22Rv1 (cell line): Measurements from ENCODE around the gene LRGUK.

Experiments used
- ZFX ChIP-seq: fragments of 450-650 bp; IDR thresholded peaks from 2 replicates; pipeline ENCODE4 v1.6.1; 2017; ENCODE audit warnings: antibody characterized with exemption, borderline replicate concordance
- TF ChIP-seq, protein P1 (sequence below): fragments of 450-650 bp; IDR thresholded peaks from 2 replicates; pipeline ENCODE4 v1.5.1; 2017; ENCODE audit warnings: mild to moderate bottlenecking

DNA sequence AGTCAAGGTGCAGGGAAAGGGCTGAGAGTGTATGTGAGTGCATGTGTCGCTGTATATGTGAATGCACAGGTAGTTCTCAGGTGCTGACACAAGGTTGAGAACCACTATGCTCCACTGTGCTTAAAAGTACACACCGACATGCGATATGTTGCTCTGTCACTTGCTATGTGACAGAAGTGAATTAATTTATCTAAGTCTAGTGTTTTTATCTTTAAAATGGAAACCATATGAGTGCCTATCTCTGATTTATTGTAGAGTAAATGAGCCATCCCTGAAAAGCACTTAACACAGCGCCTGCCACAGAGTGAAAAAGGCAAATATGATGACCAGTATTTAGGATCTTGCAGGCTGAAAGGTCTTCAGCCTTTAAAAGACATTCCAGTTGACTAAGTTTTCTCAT, 184.7 kb downstream of the LRGUK start:
- TF ChIP-seq, protein P1, sequence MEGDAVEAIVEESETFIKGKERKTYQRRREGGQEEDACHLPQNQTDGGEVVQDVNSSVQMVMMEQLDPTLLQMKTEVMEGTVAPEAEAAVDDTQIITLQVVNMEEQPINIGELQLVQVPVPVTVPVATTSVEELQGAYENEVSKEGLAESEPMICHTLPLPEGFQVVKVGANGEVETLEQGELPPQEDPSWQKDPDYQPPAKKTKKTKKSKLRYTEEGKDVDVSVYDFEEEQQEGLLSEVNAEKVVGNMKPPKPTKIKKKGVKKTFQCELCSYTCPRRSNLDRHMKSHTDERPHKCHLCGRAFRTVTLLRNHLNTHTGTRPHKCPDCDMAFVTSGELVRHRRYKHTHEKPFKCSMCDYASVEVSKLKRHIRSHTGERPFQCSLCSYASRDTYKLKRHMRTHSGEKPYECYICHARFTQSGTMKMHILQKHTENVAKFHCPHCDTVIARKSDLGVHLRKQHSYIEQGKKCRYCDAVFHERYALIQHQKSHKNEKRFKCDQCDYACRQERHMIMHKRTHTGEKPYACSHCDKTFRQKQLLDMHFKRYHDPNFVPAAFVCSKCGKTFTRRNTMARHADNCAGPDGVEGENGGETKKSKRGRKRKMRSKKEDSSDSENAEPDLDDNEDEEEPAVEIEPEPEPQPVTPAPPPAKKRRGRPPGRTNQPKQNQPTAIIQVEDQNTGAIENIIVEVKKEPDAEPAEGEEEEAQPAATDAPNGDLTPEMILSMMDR, result no peak
- TF ChIP-seq ZFX, result no peak
